ENCODE measurements around the gene MARCO. TPM values are rescaled to one million over a fixed set of nuclear protein-coding genes. Genes with fewer than 3 reads are reported as not detected.

Gene MARCO
- total RNA-seq, 1 donor from 2014 or later = 28.4 TPM

DNA sequence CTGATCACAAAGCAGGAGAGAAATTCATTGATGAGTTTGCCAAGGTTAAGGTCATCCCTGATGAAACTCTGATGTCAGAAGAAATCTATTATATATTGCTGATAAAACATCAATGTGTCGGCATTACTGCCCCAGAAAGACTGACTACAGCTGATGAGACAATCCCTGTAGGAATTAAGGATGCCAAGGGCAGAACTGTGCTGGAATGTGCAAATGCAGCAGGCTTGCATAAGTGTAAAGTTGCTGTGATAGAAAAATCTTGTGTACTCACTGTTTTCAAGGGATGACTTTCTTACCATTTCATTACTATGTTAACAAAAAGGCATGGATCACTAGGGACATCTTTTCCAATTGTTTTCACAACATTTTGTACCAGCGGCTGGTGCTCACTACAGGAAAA lies 19.7 kb upstream of the MARCO start:
- TF ChIP-seq, protein P1, sequence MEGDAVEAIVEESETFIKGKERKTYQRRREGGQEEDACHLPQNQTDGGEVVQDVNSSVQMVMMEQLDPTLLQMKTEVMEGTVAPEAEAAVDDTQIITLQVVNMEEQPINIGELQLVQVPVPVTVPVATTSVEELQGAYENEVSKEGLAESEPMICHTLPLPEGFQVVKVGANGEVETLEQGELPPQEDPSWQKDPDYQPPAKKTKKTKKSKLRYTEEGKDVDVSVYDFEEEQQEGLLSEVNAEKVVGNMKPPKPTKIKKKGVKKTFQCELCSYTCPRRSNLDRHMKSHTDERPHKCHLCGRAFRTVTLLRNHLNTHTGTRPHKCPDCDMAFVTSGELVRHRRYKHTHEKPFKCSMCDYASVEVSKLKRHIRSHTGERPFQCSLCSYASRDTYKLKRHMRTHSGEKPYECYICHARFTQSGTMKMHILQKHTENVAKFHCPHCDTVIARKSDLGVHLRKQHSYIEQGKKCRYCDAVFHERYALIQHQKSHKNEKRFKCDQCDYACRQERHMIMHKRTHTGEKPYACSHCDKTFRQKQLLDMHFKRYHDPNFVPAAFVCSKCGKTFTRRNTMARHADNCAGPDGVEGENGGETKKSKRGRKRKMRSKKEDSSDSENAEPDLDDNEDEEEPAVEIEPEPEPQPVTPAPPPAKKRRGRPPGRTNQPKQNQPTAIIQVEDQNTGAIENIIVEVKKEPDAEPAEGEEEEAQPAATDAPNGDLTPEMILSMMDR (IDR thresholded peaks at IDR 0.05) = no peak
- Histone ChIP-seq H3K9me3 (no peaks in the 10 kb centered on the region), H3K4me1 (no peaks in the 10 kb centered on the region), H3K4me3 (no peak overlapping the region), H3K36me3 (no peaks in the 10 kb centered on the region), H3K27ac (no peak overlapping the region), H3K27me3 (no peaks in the 10 kb centered on the region)
- no peak for DNase-seq (ENCODE audit: low spot score in 2 of 2)
- intact Hi-C loops (cut with DNase I) = no loop called here

- TF ChIP-seq, protein P1 (IDR thresholded peaks at IDR 0.05) = no peak
- Histone ChIP-seq H3K36me3 (no peaks in the 10 kb centered on the region), H3K27me3 (no peaks in the 10 kb centered on the region), H3K9me3 (no peaks in the 10 kb centered on the region), H3K4me1 (no peaks in the 10 kb centered on the region), H3K27ac (no peak overlapping the region), H3K4me3 (no peak overlapping the region)
- DNase-seq (ENCODE audit: low spot score in 2 of 2) = no peak
- intact Hi-C loops (cut with DNase I) = no loop called here
Measured at GRCh38 chr2:118923371-118923770, 18.6 kb upstream of the MARCO start.

- Histone ChIP-seq H3K9me3 (no peaks in the 10 kb centered on the region), H3K27ac (no peak overlapping the region), H3K4me1 (no peaks in the 10 kb centered on the region), H3K4me3 (no peak overlapping the region), H3K36me3 (no peaks in the 10 kb centered on the region), H3K27me3 (no peaks in the 10 kb centered on the region)
- no peak for DNase-seq (ENCODE audit: low spot score in 2 of 2)
- TF ChIP-seq, protein P1 (IDR thresholded peaks at IDR 0.05) = no peak
- intact Hi-C loops (cut with DNase I) = no loop called here
Measured at GRCh38 chr2:118925476-118925875, 16.5 kb upstream of the MARCO start.

DNA sequence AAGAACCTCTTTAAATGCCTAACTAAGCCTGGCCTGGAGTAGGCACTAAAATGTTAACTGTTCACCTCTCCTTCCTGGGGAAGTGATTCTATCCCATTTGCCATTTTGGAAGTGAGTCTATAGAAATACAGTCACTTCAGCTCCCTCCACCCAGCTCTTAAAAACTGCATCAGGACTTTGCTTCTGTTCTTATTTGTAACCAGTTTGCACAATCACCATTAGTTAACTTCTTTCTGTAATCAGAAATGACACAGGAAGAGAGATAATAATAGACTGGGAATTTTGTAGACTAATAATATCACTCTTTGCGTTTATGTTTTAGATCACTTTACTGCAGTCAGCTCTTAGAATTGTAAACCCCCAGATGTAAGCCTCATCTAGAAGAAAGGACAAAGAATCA lies 16.0 kb upstream of the MARCO start:
- intact Hi-C loops (cut with DNase I) = no loop called here
- DNase-seq (ENCODE audit: low spot score in 2 of 2) = no peak
- H3K27me3 ChIP-seq = no peaks in the 10 kb centered on the region
- no peak overlapping the region for H3K4me3 ChIP-seq
- no peak overlapping the region for H3K27ac ChIP-seq
- no peaks in the 10 kb centered on the region for H3K36me3 ChIP-seq
- H3K9me3 ChIP-seq = no peaks in the 10 kb centered on the region
- no peaks in the 10 kb centered on the region for H3K4me1 ChIP-seq
- TF ChIP-seq, protein P1 (IDR thresholded peaks at IDR 0.05) = no peak

DNA sequence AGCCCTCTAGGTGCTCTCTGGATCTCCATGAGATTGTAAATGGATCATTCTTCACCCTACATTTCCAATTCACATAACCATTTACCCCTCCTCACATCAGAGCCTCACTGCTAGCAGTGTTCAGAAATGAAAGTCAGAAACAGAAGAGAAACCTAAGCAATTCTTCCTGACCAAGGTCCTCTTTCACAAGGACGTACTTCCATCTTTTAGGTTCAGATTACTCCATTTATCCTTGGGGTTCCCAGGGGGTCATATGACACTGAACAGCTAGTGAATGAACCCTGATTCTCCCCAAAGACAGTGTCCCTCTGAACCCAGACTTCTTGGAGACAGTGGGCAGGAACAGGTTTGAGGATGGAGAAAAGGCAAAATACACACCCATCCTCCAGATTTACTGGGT lies 12.9 kb upstream of the MARCO start:
- H3K4me1 ChIP-seq = no peaks in the 10 kb centered on the region
- no peak overlapping the region for H3K4me3 ChIP-seq
- no peak overlapping the region for H3K27ac ChIP-seq
- peaks cover 9 to 11% of the 10 kb centered on the region in 2 donors for H3K9me3 ChIP-seq
- TF ChIP-seq, protein P1 (IDR thresholded peaks at IDR 0.05) = no peak
- intact Hi-C loops (cut with DNase I) = no loop called here
- no peak for DNase-seq (ENCODE audit: low spot score in 2 of 2)
- no peaks in the 10 kb centered on the region for H3K36me3 ChIP-seq
- no peaks in the 10 kb centered on the region for H3K27me3 ChIP-seq

DNA sequence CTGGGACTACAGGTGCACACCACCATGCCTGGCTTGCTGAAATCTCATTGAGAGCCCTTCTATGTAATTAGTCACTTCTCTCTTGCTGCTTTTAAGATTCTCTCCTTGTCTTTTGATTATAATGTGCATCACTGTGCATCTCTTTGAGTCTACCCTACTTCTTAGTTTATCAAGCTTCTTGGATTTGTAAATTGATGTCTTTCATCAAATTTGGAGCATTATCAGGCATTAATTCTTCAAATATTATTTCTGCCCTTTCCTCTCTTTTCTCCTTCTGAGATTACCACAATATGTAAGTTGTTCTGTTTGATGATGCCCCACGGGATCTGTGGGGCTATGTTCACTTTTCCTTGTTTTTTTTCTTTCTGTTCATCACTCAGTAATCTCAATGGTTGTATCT lies 9.0 kb upstream of the MARCO start:
- intact Hi-C loops (cut with DNase I) = no loop called here
- no peaks in the 10 kb centered on the region for H3K36me3 ChIP-seq
- no peak for DNase-seq (ENCODE audit: low spot score in 2 of 2)
- no peaks in the 10 kb centered on the region for H3K27me3 ChIP-seq
- TF ChIP-seq, protein P1 (IDR thresholded peaks at IDR 0.05) = no peak
- H3K4me1 ChIP-seq = no peaks in the 10 kb centered on the region
- no peak overlapping the region for H3K27ac ChIP-seq
- peaks cover 9 to 11% of the 10 kb centered on the region in 2 donors for H3K9me3 ChIP-seq
- H3K4me3 ChIP-seq = no peak overlapping the region

Data from ascending aorta (tissue), 2 donors.